Activated CD4-positive, CD25-positive, alpha-beta regulatory T cell (primary cell): ENCODE results near the gene GOLGA8T.
"Not testable (repeated sequence)": the region's sequence is repeated elsewhere in the genome, so short reads cannot be mapped to it uniquely, and the experiment has no call there.

Source experiments
- DNase-seq, 4 experiments: peaks; one replicate each; lab custom pipeline; 2025; lab: John Stamatoyannopoulos, UW

GOLGA8T gene, protein sequence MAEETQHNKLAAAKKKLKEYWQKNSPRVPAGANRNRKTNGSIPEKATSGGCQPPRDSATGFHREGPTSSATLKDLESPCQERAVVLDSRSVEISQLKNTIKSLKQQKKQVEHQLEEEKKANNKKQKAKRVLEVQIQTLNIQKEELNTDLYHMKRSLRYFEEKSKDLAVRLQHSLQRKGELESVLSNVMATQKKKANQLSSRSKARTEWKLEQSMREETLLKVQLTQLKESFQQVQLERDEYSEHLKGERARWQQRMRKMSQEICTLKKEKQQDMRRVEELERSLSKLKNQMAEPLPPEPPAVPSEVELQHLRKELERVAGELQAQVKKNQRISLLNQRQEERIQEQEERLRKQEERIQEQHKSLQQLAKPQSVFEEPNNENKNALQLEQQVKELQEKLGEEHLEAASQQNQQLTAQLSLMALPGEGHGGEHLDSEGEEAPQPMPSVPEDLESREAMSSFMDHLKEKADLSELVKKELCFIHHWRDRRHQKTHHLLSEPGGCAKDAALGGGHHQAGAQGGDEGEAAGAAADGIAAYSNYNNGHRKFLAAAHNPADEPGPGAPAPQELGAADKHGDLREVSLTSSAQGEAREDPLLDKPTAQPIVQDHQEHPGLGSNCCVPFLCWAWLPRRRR

DNA sequence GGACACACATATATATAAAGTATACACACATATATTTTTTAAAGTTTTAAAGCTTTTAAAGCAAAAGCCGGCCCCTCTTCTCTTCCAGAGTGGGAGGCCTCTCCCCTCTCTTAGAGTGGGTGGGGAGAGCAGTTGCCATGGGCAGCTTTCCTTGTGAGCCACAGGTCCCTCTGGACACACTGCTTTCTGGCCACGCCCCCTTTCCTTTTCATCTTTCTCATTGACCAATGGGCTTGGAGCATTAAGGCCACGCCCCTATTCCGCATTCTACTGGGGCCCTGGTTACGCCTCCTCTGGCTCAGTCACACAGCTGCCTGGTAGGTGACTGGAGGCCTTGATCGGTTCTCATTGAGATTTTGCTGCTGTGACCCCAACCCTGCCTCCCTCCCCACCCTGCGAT is at the start of gene GOLGA8T:
Gene GOLGA8T (plus strand): TSS at position 301 of the 400 bp plus-strand sequence. CDS start 98 bp downstream, at position 399.
- DNase-seq, result not testable (repeated sequence)

DNA sequence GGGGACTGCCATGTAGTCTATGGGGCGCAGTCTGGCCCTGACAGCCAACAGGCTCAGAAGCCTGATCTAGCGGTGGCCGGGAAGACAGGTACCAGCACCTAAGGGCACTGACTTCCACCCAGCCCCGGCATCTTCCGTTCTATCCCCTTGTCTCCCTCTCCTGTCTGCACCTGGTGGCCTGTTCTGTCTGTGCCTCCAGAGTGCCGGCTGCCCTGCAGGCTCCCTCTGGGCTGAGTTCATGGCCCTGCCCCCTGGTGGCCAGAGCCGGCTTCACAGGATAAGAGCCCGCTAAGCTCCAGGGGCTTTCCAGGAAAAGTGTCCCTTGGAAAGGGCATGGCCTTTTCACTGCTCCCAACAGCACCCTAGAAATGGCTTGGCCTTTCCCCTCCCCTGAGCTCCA is 37.0 kb upstream of the GOLGA8T start:
- not testable (repeated sequence) for DNase-seq

DNA sequence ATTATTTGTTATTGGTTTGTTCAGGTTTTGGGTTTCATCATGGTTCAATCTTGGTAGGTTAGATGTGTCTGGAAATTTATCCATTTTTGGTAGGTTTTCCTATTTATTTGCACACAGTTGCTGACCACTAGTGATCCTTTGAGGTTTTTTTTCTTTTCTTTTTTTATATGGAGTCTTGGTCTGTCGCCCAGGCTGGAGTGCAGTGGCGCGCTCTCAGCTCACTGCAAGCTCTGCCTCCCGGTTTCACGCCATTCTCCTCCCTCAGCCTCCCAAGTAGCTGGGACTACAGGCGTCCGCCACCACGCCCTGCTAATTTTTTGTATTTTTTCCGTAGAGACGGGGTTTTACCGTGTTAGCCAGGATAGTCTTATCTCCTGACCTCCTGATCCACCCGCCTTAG is 32.0 kb upstream of the GOLGA8T start:
- not testable (repeated sequence) for DNase-seq

DNA sequence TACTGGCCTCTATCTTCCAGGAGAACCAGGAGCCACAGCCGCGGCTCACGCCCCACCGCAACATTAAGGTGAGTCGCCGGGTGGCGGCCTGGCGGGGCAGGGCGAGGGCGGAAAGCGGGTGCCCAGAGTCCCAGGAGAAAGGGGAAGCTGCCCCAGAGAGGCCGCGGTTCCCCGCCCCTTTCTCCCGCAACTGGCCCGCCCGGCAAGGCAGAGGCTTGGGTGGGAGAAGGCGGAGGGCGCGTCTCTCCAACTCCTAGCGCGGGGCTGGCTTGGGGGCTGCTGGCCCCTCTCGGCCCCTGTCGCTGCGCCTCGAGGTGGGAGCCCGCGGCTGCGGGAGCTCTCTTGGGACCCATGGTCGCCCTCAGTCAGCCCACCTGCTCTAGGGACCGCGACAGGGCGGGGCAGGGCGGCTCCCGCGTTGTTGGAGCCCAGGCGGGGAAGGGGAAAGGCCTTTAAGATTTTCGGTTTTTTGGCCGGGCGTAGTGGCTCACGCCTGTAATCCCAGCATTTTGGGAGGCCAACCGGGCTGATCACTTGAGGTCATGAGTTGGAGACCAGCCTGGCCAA is 30.8 kb upstream of the GOLGA8T start:
- DNase-seq, result not testable (repeated sequence)

DNA sequence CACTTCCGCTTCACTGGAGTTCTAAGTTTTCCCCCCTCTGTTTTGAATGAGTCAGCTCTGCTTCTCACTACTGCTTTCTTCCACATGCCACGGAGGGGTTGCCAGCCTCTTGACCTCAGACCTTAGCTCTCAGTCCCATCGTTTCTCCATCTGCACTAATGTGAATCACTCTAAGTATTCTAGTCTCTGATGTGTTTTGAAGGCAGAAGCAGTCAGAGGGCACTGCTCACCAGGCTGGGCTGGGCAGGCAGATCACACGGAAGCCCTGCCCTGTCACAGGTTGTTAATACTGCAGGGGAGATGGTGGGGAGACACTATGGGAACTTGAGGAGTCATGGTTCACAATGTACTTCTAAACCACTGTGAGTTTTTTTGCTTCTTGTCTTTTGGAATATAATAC is 24.3 kb upstream of the GOLGA8T start:
- not testable (repeated sequence) for DNase-seq

DNA sequence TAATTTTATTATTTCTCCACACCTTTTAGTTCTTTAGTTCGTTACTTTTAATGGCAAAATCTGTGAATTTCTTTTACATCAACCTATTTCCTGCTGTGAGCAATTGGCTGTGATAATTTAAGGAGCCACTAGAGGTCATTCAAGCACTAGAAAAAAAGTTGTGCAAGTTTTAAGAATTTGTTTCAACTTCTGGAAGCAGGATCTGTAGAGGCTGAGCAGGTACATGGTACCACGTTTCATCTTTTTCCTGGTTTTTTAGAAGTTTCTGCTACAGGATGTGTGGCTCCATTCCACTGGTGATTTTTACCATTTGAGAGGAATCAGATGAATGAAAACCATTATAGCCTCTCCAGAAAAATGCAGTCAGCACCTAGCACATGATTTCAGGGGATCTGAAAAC is 4.8 kb upstream of the GOLGA8T start:
- DNase-seq, result not testable (repeated sequence)

DNA sequence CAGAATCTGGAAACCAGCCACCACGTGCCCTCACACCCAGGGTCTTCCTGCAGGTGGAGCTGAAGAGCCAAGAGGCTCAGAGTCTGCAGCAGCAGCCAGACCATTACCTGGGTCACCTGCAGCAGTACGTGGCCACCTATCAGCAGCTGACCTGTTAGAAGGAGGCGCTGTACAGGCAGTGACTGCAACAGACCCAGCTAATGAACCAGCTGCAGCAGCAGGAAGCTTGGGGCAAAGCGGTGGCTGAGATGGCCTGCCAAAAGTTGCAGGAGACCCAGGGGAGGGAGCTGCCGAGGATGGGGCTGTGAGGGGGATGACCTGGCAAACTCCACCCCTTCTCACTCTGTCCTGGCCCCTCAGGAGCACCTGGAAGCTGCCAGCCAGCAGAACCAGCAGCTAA is 8.4 kb downstream of the GOLGA8T start:
- DNase-seq, result not testable (repeated sequence)

DNA sequence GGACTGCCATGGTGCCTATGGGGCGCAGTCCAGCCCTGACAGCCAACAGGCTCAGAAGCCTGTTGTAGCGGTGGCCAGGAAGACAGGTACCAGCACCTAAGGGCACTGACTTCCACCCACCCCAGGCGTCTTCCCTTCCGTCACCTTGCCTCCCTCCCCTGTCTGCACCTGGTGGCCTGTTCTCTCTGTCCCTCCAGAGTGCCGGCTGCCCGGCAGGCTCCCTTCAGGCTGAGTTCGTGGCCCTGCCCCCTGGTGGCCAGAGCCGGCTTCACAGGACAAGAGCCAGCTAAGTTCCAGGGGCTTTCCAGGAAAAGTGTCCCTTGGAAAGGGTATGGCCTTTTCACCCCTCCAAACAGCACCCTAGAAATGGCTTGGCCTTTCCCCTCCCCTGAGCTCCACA is 15.0 kb downstream of the GOLGA8T start:
- DNase-seq, result not testable (repeated sequence)

DNA sequence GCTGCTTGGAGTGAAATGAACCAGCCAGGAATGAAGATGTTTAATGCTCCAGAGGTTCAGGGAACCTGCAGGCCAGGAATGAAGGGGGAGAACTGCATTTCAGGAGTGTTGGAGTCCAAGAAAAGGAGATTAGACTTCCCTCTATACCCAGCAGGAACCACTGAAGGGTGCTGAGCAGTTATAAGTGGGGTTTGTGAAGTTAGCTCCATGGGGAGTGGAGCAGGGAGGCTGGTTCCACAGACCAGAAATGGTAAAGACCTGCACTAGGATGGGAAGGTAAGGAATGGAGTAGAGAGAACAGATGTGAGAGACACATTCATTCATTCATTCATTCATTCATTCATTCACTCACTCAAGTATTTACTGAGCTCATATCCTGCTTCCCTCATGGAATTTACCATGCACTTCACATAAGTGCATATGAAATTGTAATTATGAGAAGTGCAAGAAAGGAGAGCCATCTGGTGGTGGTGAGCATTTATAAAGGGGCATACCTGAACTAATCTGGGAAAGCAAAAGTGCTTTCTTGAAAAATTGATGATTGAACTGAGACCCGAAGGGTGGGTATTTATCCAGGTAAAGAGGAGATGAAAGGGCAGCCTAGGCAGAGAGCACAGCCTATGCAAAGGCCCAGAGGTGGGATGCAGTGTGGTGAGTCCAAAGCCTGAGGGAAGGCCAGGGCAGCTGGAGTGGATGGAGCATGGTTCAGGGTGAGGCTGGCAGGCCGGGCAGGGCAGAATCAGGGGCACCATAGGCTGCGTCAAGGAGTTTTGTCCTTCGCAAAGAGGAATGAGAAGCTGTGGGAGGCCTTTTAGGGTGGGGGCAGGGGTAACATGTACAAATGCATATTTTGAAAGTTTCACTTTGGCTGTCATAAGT is 27.9 kb downstream of the GOLGA8T start:
- DNase-seq, result not testable (repeated sequence)

DNA sequence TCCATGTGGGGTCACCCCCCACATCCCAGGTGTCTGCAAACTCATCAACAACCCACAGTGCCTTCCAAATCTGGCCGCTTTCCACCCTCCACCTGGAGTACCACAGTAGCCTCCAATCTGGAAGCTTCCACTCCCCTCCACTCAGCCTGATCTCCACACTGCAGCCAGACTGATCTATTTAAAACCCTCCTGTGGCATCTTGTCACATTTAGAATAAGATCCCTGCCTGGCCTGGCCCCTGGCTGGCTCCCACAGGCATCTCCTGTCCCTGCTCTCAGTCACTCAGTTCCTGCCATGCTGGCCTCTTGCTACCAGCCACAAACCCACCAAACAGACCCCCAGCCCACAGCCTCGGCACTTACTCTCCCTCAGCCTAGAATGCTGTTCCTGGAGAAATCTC is 28.9 kb downstream of the GOLGA8T start:
- DNase-seq, result not testable (repeated sequence)

DNA sequence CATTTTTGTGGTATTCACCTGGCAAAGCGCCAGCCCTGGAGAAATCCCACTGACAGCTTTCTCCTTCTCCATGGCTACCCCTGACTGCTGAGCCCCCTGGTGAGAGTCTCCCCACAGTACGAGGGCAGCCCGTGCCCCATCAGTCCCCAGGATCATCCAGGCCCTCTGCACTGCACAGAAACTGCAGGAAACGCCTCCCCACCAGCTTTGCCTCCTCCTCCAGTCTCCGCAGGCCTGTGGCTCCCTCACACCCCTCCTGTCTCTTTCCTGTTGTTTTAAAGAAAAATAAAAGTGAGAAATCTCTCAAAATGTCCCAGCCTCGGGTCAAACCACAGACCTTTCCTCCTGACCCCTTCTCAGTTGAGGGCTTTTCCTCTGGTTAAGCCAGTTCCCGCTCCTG is 29.4 kb downstream of the GOLGA8T start:
- not testable (repeated sequence) for DNase-seq

DNA sequence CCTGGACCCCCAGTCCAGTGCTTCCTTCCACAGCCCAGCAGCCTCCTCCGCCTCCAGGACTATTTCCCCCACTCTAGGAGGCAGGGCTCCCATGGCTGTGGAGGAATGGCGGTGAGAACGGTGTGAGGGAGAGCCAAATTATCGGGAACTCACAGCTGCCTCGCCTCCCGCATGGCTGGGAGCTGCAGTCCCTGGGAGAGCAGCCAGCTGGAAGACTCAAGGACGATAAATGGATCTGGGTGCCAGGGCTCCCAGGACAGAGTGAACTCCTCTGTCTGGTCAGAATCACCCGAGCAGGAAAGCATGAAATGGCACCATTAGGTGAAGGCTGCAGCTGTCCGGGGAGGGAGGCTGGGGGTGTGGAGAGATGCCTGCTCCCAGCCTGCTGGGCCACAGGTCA is 32.6 kb downstream of the GOLGA8T start:
- not testable (repeated sequence) for DNase-seq

DNA sequence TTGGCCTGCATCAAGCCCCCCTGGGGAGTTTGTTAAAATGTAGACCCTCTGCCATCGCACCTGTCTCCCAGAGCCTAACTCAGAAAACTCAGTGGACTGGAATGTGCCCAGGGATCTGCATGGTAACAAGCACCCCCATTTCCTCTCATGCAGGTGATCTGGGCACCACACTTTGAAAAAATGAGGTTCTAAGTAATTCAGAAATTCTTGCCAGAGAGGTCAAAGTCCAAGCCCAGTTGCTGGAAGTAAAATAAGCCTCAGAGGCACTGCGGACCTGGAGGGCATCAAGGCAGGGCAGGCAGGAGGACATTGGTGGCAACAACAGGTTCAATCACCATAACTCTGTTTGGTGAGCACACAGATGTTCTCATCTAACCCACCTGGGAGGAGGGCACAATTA is 33.0 kb downstream of the GOLGA8T start:
- not testable (repeated sequence) for DNase-seq

DNA sequence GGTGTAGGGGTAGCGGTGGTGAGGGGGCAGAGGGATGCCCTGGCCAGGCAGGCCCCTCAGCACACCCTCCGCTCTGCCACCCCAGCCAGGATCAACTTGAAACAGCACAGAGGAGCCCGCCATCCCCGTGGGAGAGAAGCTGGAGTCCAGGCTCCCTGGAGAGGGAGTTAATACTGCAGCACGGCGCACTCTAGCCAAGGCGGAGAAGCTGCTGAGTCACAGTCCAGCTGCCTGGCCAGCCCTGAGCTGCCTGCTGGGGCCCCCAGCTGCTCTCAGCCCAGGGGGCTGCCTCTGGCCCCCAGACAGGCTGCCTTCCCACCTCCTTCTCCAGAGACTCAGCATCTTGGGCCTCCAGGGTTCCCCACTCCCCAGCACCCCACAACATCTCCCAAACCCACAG is 36.6 kb downstream of the GOLGA8T start:
- not testable (repeated sequence) for DNase-seq

DNA sequence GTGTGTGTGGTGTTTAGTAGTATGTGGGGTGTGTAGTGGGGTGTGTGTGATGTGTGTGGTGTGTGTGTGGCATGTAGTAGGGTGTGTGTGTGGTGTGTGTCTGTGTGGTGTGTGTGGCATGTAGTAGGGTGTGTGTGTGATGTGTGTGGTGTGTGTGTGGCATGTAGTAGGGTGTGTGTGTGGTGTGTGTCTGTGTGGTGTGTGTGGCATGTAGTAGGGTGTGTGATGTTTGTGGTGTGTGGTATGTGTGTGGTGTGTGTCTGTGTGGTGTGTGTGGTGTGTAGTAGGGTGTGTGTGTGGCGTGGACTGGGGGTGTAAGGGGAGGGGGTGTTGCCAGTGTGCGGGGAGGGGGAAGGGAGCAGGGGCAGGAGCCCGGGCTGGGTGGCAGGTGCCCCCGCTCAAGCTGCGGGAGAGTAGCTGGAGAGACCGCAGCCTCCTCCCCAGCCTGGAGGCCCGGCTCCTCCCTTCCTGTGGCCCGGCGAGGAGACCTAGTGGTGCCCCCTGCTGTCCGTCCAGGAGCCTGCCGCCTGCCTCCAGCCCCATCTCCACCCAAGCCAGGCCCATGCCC is 38.3 kb downstream of the GOLGA8T start:
- DNase-seq, result not testable (repeated sequence)

DNA sequence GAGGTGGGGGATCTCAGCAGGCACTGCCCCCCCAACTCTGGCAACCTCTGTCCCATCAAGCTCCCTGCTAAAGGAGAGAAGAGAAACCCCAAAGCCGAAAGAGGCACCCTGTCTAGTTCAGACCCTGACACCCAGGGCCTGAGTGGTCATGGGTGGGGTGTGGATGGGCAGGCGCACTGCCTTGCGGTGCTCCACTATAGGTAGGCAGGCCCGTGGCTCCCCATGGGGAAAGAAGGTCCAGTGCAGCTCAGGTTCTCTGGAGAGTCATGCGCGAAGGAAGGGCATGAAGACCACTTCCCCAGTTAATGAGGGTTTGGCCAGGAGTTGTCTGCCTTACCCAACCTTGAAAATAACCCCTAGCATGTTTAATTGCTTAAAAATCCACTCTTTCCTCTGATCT is 40.4 kb downstream of the GOLGA8T start:
- DNase-seq, result not testable (repeated sequence)

DNA sequence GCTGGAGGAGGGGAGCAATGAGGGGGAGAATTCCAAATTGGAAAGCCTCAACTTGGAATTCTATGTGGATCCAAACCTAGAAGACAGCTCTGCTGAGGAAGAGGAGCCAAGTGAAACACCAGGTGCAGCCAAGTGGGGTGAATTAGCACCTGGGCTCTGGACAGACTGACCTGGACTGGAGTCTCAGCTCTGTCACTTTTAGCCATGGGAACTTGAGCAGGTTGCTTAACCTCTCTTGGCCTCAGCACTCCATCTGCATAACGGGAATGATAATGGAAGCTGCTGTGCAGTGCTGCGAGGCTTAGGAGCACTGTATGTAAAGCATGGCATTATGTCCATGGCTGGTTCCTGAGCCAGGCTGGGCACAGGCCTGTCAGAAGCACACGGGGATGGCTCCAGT is 41.8 kb downstream of the GOLGA8T start:
- DNase-seq, result not testable (repeated sequence)

DNA sequence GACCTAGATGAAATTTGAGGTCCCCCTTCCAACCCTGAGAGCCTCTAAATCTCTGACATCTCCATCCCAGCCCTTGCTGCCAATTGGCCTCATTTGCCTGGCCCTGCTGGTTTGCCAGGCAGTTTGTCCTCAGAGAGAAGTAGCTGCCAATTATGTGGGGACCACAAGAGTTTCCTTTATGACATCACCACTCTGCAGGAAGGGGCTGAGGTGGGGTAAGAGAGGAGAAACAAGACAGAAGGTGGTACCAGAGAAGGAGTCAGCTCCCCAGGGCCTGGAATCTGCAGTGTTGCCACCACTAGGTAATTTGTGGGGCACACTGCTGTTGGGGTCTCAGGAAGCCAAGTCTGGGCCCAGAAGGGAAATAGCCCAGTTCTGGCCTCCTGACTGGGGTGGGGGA is 45.0 kb downstream of the GOLGA8T start:
- DNase-seq, result not testable (repeated sequence)

DNA sequence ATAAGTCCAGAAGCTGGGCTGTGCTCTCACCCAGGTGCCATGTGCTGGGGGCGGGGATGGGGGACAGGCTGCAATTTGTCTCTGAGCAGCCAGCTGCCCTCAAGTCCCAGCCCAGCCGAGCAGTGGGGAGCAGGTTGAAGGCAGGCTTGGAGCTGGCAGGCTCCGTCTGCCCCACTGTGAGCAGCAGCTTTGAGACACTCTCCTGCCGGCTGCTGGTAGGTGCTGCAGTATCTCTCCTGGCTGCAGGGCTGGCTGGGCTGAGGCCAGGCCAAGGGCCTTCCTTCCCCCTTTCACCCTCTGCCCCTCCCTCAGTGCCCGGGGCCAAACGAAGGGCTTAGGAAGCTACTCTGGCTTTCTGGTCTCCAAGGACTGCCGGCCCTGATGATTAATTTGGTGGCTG is 50.6 kb downstream of the GOLGA8T start:
- DNase-seq, result not testable (repeated sequence)

DNA sequence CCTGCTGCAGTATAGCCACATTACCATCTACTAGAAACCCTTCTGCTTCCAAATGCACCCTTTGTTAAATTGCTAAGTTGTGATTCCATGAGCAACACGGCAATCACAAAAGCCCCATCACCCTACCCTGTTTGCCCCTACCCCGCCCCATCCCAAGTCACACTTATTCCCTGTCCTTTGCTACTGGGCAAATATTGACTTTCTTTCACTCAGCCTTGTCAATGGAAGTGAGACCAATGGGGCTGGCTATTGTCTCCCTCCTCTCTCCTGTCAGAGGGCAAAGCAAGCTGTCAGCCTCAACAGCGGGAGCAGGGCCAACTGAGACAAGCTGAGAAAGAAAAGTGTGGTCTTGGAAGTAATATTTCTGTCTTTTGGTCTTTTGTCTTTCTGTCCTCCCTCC is 52.6 kb downstream of the GOLGA8T start:
- not testable (repeated sequence) for DNase-seq

DNA sequence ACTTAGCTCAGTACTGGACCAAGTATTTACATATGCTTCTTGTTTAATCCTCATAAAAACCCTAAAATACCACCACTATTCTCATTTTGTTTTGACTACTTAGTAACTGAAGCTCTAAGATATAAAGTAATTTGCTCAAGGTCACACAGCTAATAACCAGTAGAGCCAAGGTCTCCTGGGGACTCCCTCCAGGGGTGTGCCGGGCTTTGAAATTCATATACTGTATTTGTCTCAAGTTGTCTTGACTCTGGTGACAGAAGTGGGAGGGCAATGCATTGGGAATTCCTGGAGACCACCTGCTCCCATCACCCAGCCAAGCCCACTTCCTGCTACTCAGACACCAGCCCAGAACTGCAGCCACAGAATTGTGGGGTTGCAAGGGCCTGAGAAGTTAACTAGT is 54.9 kb downstream of the GOLGA8T start:
- DNase-seq, result not testable (repeated sequence)

DNA sequence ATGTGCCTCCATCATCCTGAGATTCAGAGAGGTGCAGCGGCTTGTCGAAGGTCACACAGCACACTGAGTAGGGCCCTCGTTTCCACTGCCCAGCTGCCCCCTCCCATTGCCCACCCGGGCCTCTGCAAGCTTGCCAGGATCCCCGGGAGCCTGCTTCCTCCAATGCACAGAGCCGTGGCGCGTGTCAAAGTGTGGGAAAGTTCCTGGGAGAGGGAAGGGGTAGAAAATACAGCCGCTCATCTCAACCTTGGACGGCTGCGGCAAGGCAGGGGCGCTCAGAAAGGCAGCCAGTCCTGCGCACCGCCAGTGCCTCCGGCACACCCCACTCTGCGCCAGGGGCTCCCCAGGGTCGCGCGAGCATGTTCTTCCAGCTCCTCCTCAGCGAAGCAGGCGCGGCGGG is 56.3 kb downstream of the GOLGA8T start:
- DNase-seq, result not testable (repeated sequence)
